Measurements from ENCODE around the gene DNAH1. TPM values are rescaled to one million over a fixed set of nuclear protein-coding genes. Genes with fewer than 3 reads are reported as not detected.
A peak's percentile ranks its signal among the peaks of the same experiment; 100 is the strongest.

The DNAH1 gene
- total and polyA plus RNA-seq, 2 of the 4 experiments (the other 2 are of a cell fraction) = 2.0 to 4.0 TPM

DNA sequence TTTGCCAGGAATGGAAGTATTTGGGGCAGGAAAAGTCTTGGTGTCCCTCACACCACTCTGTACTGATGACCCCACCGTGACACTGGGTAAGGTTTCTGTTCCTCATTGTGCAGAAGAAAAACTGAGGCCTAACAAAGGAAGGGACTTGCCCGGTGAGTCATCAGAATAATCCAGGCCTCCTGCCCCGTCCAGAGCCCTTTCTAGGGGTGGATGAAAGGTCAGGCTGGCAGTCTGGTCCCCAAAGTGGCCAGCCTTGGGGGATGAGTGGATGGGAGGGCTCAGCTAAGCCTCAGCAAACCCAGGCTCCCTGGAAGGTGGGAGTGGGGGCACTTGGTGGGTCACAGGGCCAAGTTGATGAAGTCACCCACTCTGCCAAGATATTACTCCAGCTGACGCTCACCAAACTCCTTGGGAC lies 2.3 kb upstream of the DNAH1 start:
- Histone ChIP-seq H3K4me1 (ENCODE audit: control insufficient read depth, insufficient read depth, low read length) (peaks cover 12% of the 10 kb centered on the region), H3K79me1 (ENCODE audit: low read depth in 1 of 2, low read length in 2 of 2) (no peaks in the 10 kb centered on the region; a peak in 1 of 4 replicates), H3K4me3 (ENCODE audit: insufficient read depth, low read depth, low read length) (no peak overlapping the region), H3K4ac (ENCODE audit: low read depth, low read length) (peak overlapping the region; percentile 65; the same call in 1 of the 2 replicates), H2AK9ac (replicated peaks; ENCODE audit: low read depth, low read length, poor library complexity) (no peak overlapping the region), H2BK15ac (ENCODE audit: low read depth, low read length) (no peak overlapping the region; the same call in 2 of the 3 replicates), H2AK5ac (ENCODE audit: low read depth, low read length) (peak overlapping the region; percentile 69; the same call in 1 of the 2 replicates), H4K8ac (ENCODE audit: low read depth in 2 of 2, low read length in 2 of 2) (peak overlapping the region in 1 of 2 experiments; percentile 52; a peak in 1 of 4 replicates), H3K14ac (replicated peaks; ENCODE audit: low read depth, low read length) (peak overlapping the region; percentile 58; the same call in 1 of the 2 replicates), H4K91ac (ENCODE audit: insufficient read depth, low read depth, low read length) (no peak overlapping the region), H3K9ac (ENCODE audit: low read depth, low read length) (no peak overlapping the region; the same call in 1 of the 2 replicates), H4K20me1 (ENCODE audit: insufficient read depth, low read length) (no peaks in the 10 kb centered on the region), H3K27me3 (ENCODE audit: control insufficient read depth, insufficient read depth, low read length) (no peaks in the 10 kb centered on the region), H3K36me3 (ENCODE audit: control insufficient read depth, insufficient read depth, low read length) (peaks cover 3% of the 10 kb centered on the region; the same call in 1 of the 2 replicates), H3K27ac (ENCODE audit: insufficient read depth, low read length) (no peak overlapping the region), H3K56ac (ENCODE audit: extremely low read depth, insufficient read depth, low read length) (no peak overlapping the region), H3K9me3 (ENCODE audit: control insufficient read depth, insufficient read depth, low read length) (no peaks in the 10 kb centered on the region), H3K23ac (ENCODE audit: low read depth, low read length) (no peak overlapping the region), H2AFZ (replicated peaks; ENCODE audit: low read length, poor library complexity) (peak overlapping the region; percentile 19), H2BK20ac (ENCODE audit: low read depth, low read length) (no peak overlapping the region), H3K9me1 (ENCODE audit: insufficient read depth, low read length) (peaks cover 12% of the 10 kb centered on the region), H2BK5ac (ENCODE audit: low read depth, low read length, poor library complexity, severe bottlenecking) (no peak overlapping the region), H4K5ac (ENCODE audit: low read depth, low read length) (peak overlapping the region; percentile 42; the same call in 1 of the 2 replicates), H3K4me2 (ENCODE audit: low read depth, low read length) (no peak overlapping the region), H3K18ac (ENCODE audit: low read depth, low read length) (no peak overlapping the region), H2BK120ac (ENCODE audit: low read depth, low read length) (no peak overlapping the region)
- no TSS peak for BruUV-seq (replicated peaks)
- TF ChIP-seq FOS (IDR thresholded peaks at IDR 0.05; ENCODE audit: low read depth, low read length) (peak; percentile 65; the same call in 1 of the 2 replicates), POLR2A (IDR thresholded peaks at IDR 0.05; ENCODE audit: low read depth, low read length) (no peak), NFE2L2 (IDR thresholded peaks at IDR 0.05; ENCODE audit: low read depth, low read length) (no peak), BHLHE40 (IDR thresholded peaks at IDR 0.05; ENCODE audit: low read depth, low read length) (no peak)
- POLR2A ChIA-PET (ENCODE audit: unreplicated experiment) = no interaction called here
- in situ Hi-C loops (cut with MboI; ENCODE audit: low sequenced_read_pairs) (no loop called here), intact Hi-C loops (cut with micrococcal nuclease) (no loop called here), dilution Hi-C loops (cut with HindIII; ENCODE audit: low sequenced_read_pairs, unreplicated experiment) (no loop called here)
- no CpG with 5 or more reads among the region's 4 CpGs for WGBS, 2 experiments (ENCODE audit: extremely low coverage in 2 of 2, insufficient read length in 1 of 2)
- ATAC-seq (ENCODE audit: low read depth) (peak; percentile 42), DNase-seq (peak; percentile 47)
- CTCF ChIA-PET = no interaction called here
